Fibroblast of mammary gland (primary cell): ENCODE results near the gene SLC16A6.
"Not testable (repeated sequence)": the region's sequence is repeated elsewhere in the genome, so short reads cannot be mapped to it uniquely, and the experiment has no call there.

Experiments used
- DNase-seq: peaks from one replicate; pipeline ENCODE4 v3.0.0-alpha.2; 2010; ENCODE audit warnings: low read depth
- H3K4me3 ChIP-seq: 2 replicates; pipeline ENCODE4 v1.5.1; 2011; ENCODE audit warnings: low read depth, mild to moderate bottlenecking, low read length, moderate library complexity; ENCODE audit not compliant: control insufficient read depth
- CTCF ChIP-seq: conservative IDR thresholded peaks from 2 replicates; pipeline ENCODE4 v1.5.1; 2011; ENCODE audit warnings: low read depth, low read length, inconsistent platforms; ENCODE audit not compliant: control insufficient read depth, insufficient read depth

The SLC16A6 gene

DNA sequence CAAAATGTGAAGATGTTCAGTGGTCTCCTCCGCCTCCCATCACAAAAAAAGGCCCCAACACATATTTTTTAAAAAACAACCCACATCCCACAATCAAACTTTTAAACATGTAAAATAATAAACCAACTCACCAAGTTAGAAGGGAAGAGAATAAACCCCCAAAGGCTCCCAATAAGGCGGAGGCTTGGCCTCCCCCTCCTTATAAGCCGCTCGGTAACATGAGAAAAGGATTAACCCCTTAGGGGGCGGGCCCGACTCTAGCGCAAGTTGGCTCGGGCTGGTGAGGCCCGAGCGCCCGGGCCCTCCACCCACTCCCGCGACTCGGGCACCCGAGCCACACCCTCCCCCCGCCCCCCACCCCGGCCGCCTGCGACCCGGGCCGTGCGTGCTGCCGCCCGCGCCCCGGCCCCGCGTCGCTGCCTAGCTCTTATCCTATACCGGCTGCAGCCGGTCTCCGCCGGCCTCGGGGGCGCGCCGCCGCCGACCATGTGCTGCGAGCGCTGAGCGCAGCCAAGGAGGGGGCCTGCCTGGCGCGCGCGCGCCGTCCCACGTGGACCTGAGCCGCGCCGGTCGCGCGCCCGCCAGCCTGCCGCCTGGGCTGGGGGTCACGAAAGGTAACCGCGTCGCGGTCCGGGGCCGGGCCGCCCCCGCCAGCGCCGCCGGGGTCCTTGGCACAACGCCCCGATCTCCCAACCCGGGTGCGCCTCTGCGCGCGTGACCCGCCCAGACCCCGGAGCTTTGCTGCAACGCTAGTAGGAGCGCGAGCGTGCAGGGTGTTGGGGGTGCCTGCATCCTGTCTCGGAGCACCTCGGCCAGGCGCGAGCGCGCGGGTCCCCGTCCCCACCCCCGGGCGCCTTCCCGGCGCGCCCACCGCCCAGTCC lies at the start of gene SLC16A6, which contains the start of gene ARSG:
SLC16A6 (minus strand) TSS at position 173 of the 881 bp plus-strand sequence. CDS start 12,807 bp downstream, outside the sequence.
ARSG (plus strand) TSS at position 541 of the 881 bp plus-strand sequence. CDS start 15,999 bp downstream, outside the sequence.
- TF ChIP-seq CTCF = no peak
- H3K4me3 ChIP-seq = peak within 1 kb of the TSS; percentile 46
- no peak for DNase-seq

GRCh38 chr17:68334393-68334792 lies 43.5 kb upstream of the SLC16A6 start:
- DNase-seq = no peak
- H3K4me3 ChIP-seq = no peak overlapping the region
- TF ChIP-seq CTCF = no peak

DNA sequence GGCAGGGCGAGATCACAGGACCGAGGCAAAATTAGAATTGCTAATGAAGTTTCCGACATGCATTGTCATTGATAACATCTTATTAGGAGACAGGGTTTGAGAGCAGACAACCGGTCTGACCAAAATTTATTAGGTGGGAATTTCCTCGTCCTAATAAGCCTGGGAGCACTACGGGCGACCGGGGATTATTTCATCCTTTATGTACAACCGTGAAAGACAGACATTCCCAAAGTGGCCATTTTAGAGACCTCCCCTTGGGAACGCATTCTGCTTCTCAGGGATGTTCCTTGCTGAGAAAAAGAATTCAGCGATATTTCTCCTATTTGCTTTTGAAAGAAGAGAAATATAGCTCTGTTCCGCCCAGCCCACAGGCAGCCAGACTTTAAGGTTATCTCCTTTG lies 41.0 kb upstream of the SLC16A6 start:
- not testable (repeated sequence) for DNase-seq, H3K4me3 ChIP-seq

GRCh38 chr17:68329331-68329730 lies 38.4 kb upstream of the SLC16A6 start:
- H3K4me3 ChIP-seq = no peak overlapping the region
- no peak for TF ChIP-seq CTCF
- DNase-seq = no peak

DNA sequence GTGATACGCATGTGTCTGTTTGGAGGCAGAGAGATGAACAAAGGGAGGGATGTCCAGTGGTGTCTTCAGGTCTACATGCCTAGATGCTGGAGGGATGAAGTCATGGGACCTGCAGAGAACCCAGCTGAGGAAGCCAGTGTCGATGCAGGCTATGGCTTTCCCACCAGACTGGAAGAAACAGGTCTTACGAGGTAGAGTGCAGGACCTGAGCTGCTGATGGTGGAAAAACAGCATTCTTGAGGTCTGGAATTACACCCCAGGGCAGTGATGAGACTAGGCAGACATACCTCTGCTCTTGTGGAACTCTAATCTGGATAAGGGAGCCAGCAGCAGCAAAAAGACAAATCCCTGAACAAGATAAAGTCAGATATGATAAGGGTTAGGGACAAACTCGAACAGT lies 37.7 kb upstream of the SLC16A6 start:
- H3K4me3 ChIP-seq = no peak overlapping the region
- no peak for TF ChIP-seq CTCF
- DNase-seq = no peak

DNA sequence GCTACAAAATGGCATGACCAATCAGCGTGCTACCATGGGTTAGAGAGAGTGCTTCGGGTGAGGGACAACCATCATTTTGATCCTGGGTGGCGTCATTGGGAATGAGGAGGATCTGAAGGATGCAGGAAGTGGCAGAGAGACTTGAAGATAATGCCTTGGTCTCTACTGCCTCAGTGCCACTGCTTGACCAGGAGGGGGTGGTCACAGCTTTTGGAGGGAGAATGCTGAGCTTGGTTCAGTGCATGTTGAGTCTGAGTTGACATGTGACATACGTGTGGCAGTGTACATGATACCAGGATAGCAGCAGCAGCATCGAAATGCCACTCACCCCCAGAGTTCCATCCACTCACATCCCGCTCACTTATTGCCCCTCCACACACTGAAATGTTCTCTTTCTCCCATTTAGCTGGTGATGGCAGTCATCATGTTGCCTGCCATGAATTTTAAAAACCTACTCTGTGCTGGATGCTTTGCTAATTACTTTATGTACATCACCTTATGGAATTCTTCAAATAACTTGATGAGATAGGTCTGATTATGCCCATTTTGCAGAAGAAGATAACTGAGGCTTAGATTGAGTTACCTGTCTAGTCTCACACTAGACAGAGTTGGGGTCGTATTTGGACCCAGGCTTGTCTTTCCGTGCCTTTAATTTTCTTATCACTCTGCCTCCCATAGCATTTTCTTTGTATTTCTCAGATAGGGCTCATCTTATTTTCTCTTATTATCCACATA lies 37.1 kb upstream of the SLC16A6 start:
- peak; percentile 6 for TF ChIP-seq CTCF
- H3K4me3 ChIP-seq = no peak overlapping the region
- DNase-seq = no peak

DNA sequence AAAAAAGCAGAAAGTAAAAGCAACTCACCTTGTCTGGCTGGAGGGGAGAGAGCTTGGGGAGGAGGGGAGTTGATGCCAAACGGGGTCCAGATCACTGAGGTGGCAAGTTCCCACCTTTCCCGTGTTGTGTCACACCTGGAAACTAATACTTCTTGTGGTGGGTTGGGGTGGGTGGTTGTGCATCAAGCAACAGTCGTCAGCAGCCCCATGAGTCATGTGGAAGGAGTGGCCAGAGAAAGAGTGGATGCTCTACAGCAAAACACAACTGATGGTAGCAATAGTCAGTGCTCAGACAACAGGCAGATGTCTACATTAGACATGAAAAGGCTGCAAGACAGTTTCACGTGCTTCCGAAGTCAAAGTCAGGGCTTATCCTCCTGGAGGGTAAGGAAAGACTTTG lies 35.8 kb upstream of the SLC16A6 start:
- no peak for TF ChIP-seq CTCF
- H3K4me3 ChIP-seq = no peak overlapping the region
- DNase-seq = peak; percentile 27
